Neural cell (in vitro differentiated cells): ENCODE results near the gene ACSS3. TPM values are rescaled to one million over a fixed set of nuclear protein-coding genes. Genes with fewer than 3 reads are reported as not detected.

ENCODE experiments used
- H2AFZ ChIP-seq: fragments of 200-600, 300-800 bp; sonication (generic), shearing (Covaris generic); 2 replicates; pipeline ENCODE4 v1.6.0; 2014; ENCODE audit warnings: low read depth, mild to moderate bottlenecking, antibody characterized with exemption, low read length, moderate library complexity
- H3F3A ChIP-seq: fragments of 200-600 bp; shearing (Covaris generic); 2 replicates; pipeline ENCODE4 v1.6.1; 2016; ENCODE audit warnings: mild to moderate bottlenecking, moderate library complexity, mixed read lengths, antibody characterized with exemption, low read length; ENCODE audit not compliant: insufficient read depth, poor library complexity, severe bottlenecking
- H3K27ac ChIP-seq: fragments of 200-600, 300-800 bp; sonication (generic), shearing (Covaris generic); 2 replicates; pipeline ENCODE4 v1.5.1; 2014; ENCODE audit warnings: mild to moderate bottlenecking, low read length, moderate library complexity
- H3K27me3 ChIP-seq: fragments of 300-800, 200-600 bp; sonication (generic), shearing (Covaris generic); 2 replicates; pipeline ENCODE4 v1.6.0; 2014; ENCODE audit warnings: mild to moderate bottlenecking, low read depth, low read length, moderate library complexity; ENCODE audit not compliant: insufficient read depth
- H3K36me3 ChIP-seq: fragments of 300-800, 200-600 bp; sonication (generic), shearing (Covaris generic); 2 replicates; pipeline ENCODE4 v1.5.1; 2014; ENCODE audit warnings: mild to moderate bottlenecking, antibody characterized with exemption, low read length, moderate library complexity; ENCODE audit not compliant: insufficient read depth
- H3K4me2 ChIP-seq: fragments of 300-800, 200-600 bp; sonication (generic), shearing (Covaris generic); 2 replicates; pipeline ENCODE4 v1.6.0; 2014; ENCODE audit warnings: mild to moderate bottlenecking, low read length
- H3K4me3 ChIP-seq: fragments of 300-800, 200-600 bp; sonication (generic), shearing (Covaris generic); 2 replicates; pipeline ENCODE4 v1.5.1; 2014; ENCODE audit warnings: mild to moderate bottlenecking, low read length, moderate library complexity
- H3K79me2 ChIP-seq: fragments of 200-600 bp; shearing (Covaris generic); replicated peaks from 2 replicates; pipeline ENCODE4 v1.6.0; 2014; ENCODE audit warnings: mild to moderate bottlenecking, low read length, moderate library complexity; ENCODE audit not compliant: insufficient read depth
- H3K9ac ChIP-seq: fragments of 300-800, 200-600 bp; sonication (generic), shearing (Covaris generic); 2 replicates; pipeline ENCODE4 v1.6.1; 2016; ENCODE audit warnings: mild to moderate bottlenecking, low read length, mixed read lengths
- H3K9me2 ChIP-seq: fragments of 200-600 bp; shearing (Covaris generic); 2 replicates; pipeline ENCODE4 v1.6.1; 2016; ENCODE audit warnings: mild to moderate bottlenecking, low read length, mixed read lengths; ENCODE audit not compliant: insufficient read depth
- H3K9me3 ChIP-seq: fragments of 200-600, 300-800 bp; sonication (generic), shearing (Covaris generic); 2 replicates; pipeline ENCODE4 v1.6.1; 2016; ENCODE audit warnings: mild to moderate bottlenecking, mixed run types, low read length, moderate library complexity, mixed read lengths
- H4K20me1 ChIP-seq: fragments of 200-600 bp; shearing (Covaris generic); 2 replicates; pipeline ENCODE4 v1.6.1; 2016; ENCODE audit warnings: mild to moderate bottlenecking, mixed run types; ENCODE audit not compliant: insufficient read depth
- CTCF ChIP-seq: fragments of 450-650 bp; IDR thresholded peaks from 2 replicates; pipeline ENCODE4 v1.5.1; 2014; ENCODE audit warnings: antibody characterized with exemption, mild to moderate bottlenecking, moderate library complexity; ENCODE audit not compliant: poor library complexity, severe bottlenecking
- EP300 ChIP-seq: fragments of 450-650 bp; conservative IDR thresholded peaks from 2 replicates; pipeline ENCODE4 v1.6.1; 2014; ENCODE audit warnings: antibody characterized with exemption, mild to moderate bottlenecking, moderate library complexity; ENCODE audit not compliant: poor library complexity, severe bottlenecking
- EZH2 ChIP-seq: fragments of 200-600, 300-800 bp; shearing (Covaris generic), sonication (generic); IDR thresholded peaks from 2 replicates; pipeline ENCODE4 v1.6.1; 2014; ENCODE audit warnings: antibody characterized with exemption, low read length, borderline replicate concordance, mild to moderate bottlenecking; ENCODE audit not compliant: insufficient read depth, poor library complexity, severe bottlenecking
- MXI1 ChIP-seq: fragments of 450-650 bp; conservative IDR thresholded peaks from 2 replicates; pipeline ENCODE4 v1.6.1; 2014; ENCODE audit warnings: antibody characterized with exemption, mild to moderate bottlenecking; ENCODE audit not compliant: poor library complexity, severe bottlenecking
- POLR2AphosphoS5 ChIP-seq: IDR thresholded peaks from 2 replicates; pipeline ENCODE4 v1.6.1; 2012
- RAD21 ChIP-seq: fragments of 450-650 bp; conservative IDR thresholded peaks from 2 replicates; pipeline ENCODE4 v1.6.1; 2014; ENCODE audit warnings: antibody characterized with exemption, mild to moderate bottlenecking, moderate library complexity
- REST ChIP-seq: IDR thresholded peaks from 2 replicates; pipeline ENCODE4 v1.6.1; 2012; ENCODE audit warnings: borderline replicate concordance
- SMC3 ChIP-seq: fragments of 450-650 bp; conservative IDR thresholded peaks from 2 replicates; pipeline ENCODE4 v1.6.1; 2014; ENCODE audit warnings: antibody characterized with exemption, mild to moderate bottlenecking, moderate library complexity; ENCODE audit not compliant: poor library complexity
- TAF1 ChIP-seq: IDR thresholded peaks from 2 replicates; pipeline ENCODE4 v1.6.1; 2012; ENCODE audit warnings: low read depth
- polyA plus RNA-seq: library from polyadenylated mRNA; depleted of rRNA; stranded (reverse); fragments of >200 nt; gene quantifications from 2 replicates; pipeline ENCODE4 v1.2.3, GENCODE V29; 2014

The ACSS3 gene
- polyA plus RNA-seq, 1 donor from 2014 or later: 0.31 TPM

GRCh38 chr12:81086342-81086741, 8.5 kb downstream of the ACSS3 start:
- H2AFZ ChIP-seq: no peak overlapping the region
- H3K9me2 ChIP-seq: no peaks in the 10 kb centered on the region
- H3K9me3 ChIP-seq: no peaks in the 10 kb centered on the region
- no peak overlapping the region for H3K4me3 ChIP-seq
- TF ChIP-seq REST (no peak), TAF1 (no peak), EP300 (no peak), EZH2 (no peak), MXI1 (no peak), SMC3 (no peak), CTCF (no peak), POLR2AphosphoS5 (no peak), RAD21 (no peak)
- H3K79me2 ChIP-seq: no peaks in the 10 kb centered on the region
- no peaks in the 10 kb centered on the region for H4K20me1 ChIP-seq
- no peaks in the 10 kb centered on the region for H3K27me3 ChIP-seq
- H3K27ac ChIP-seq: no peak overlapping the region
- H3K9ac ChIP-seq: no peak overlapping the region
- H3K4me2 ChIP-seq: no peak overlapping the region
- H3K36me3 ChIP-seq: no peaks in the 10 kb centered on the region
- no peaks in the 10 kb centered on the region for H3F3A ChIP-seq

- Histone ChIP-seq H3K9me2 (no peaks in the 10 kb centered on the region), H3K4me2 (no peak overlapping the region), H3F3A (no peaks in the 10 kb centered on the region), H3K9ac (no peak overlapping the region), H3K27ac (no peak overlapping the region), H3K36me3 (no peaks in the 10 kb centered on the region), H3K79me2 (no peaks in the 10 kb centered on the region), H2AFZ (no peak overlapping the region), H3K4me3 (no peak overlapping the region), H4K20me1 (no peaks in the 10 kb centered on the region), H3K27me3 (no peaks in the 10 kb centered on the region), H3K9me3 (no peaks in the 10 kb centered on the region)
- TF ChIP-seq EZH2 (no peak), SMC3 (no peak), RAD21 (no peak), MXI1 (no peak), POLR2AphosphoS5 (no peak), EP300 (no peak), CTCF (no peak), TAF1 (no peak), REST (no peak)
Observed at GRCh38 chr12:81088221-81088620, 10.3 kb downstream of the ACSS3 start.
